PC-3 (cell line): ENCODE results near the gene GPRIN3.

Source experiments
- EZH2 ChIP-seq: fragments of 300-600 bp; sonication (generic); IDR thresholded peaks from one replicate; pipeline ENCODE4 v1.6.1; 2017; ENCODE audit warnings: antibody characterized with exemption, mild to moderate bottlenecking, low read length; ENCODE audit not compliant: unreplicated experiment
- TF ChIP-seq, protein P1 (sequence below): fragments of 300-600 bp; sonication (generic); conservative IDR thresholded peaks from 2 replicates; pipeline ENCODE4 v1.5.1; 2017; ENCODE audit warnings: antibody characterized with exemption, low read depth, mild to moderate bottlenecking, low read length

- TF ChIP-seq EZH2: no peak
- TF ChIP-seq, protein P1, sequence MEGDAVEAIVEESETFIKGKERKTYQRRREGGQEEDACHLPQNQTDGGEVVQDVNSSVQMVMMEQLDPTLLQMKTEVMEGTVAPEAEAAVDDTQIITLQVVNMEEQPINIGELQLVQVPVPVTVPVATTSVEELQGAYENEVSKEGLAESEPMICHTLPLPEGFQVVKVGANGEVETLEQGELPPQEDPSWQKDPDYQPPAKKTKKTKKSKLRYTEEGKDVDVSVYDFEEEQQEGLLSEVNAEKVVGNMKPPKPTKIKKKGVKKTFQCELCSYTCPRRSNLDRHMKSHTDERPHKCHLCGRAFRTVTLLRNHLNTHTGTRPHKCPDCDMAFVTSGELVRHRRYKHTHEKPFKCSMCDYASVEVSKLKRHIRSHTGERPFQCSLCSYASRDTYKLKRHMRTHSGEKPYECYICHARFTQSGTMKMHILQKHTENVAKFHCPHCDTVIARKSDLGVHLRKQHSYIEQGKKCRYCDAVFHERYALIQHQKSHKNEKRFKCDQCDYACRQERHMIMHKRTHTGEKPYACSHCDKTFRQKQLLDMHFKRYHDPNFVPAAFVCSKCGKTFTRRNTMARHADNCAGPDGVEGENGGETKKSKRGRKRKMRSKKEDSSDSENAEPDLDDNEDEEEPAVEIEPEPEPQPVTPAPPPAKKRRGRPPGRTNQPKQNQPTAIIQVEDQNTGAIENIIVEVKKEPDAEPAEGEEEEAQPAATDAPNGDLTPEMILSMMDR: no peak
These were observed 12.1 kb downstream of the GPRIN3 start for GRCh38 chr4:89295415-89295927.
